Measurements from ENCODE around the gene PIK3R1.

DNA sequence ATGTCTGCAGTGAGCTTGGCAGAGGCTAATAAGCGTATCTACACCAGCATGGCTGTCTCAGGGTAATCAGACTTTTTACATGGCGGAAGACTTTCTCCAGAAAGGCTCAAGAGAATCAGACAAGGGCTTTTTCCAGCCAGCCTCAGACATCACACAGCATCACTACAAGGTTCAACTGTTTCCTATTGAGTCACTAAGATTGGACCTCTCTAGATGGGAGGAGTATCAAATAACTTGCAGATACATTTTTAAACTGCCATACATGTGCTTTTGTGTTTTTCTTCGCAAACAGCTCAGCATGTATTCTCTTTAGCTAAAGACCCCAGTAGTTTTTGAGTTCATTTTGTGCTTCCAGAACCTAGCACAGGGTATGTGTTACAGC, 22.9 kb upstream of the PIK3R1 start:
- TF ChIP-seq, protein P1, sequence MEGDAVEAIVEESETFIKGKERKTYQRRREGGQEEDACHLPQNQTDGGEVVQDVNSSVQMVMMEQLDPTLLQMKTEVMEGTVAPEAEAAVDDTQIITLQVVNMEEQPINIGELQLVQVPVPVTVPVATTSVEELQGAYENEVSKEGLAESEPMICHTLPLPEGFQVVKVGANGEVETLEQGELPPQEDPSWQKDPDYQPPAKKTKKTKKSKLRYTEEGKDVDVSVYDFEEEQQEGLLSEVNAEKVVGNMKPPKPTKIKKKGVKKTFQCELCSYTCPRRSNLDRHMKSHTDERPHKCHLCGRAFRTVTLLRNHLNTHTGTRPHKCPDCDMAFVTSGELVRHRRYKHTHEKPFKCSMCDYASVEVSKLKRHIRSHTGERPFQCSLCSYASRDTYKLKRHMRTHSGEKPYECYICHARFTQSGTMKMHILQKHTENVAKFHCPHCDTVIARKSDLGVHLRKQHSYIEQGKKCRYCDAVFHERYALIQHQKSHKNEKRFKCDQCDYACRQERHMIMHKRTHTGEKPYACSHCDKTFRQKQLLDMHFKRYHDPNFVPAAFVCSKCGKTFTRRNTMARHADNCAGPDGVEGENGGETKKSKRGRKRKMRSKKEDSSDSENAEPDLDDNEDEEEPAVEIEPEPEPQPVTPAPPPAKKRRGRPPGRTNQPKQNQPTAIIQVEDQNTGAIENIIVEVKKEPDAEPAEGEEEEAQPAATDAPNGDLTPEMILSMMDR (IDR thresholded peaks at IDR 0.05), result no peak
- TF ChIP-seq POLR2A (IDR thresholded peaks at IDR 0.05), result no peak
